ENCODE measurements around the gene RGL4. TPM values are rescaled to one million over a fixed set of nuclear protein-coding genes. Genes with fewer than 3 reads are reported as not detected.

RGL4 gene
- total and polyA plus RNA-seq, 2 experiments from 2014 or later, result 0.68 TPM; not detected in 1

GRCh38 chr22:23683545-23683944, 7.3 kb upstream of the RGL4 start:
- H4K20me1 ChIP-seq (ENCODE audit: insufficient read depth, poor library complexity, severe bottlenecking), result no peaks in the 10 kb centered on the region
- H3K36me3 ChIP-seq (replicated peaks; ENCODE audit: insufficient read depth, low read depth), result no peaks in the 10 kb centered on the region
- H3K4me3 ChIP-seq, result no peak overlapping the region
- TF ChIP-seq EZH2 (IDR thresholded peaks at IDR 0.05; ENCODE audit: borderline replicate concordance), result no peak
- no peak for TF ChIP-seq EZH2phosphoT487 (IDR thresholded peaks at IDR 0.05; ENCODE audit: low read depth, severe bottlenecking, unreplicated experiment)
- TF ChIP-seq CTCF (IDR thresholded peaks at IDR 0.05; ENCODE audit: poor library complexity), result no peak
- no peak overlapping the region for H2AFZ ChIP-seq
- no peak for DNase-seq (ENCODE audit: low spot score)
- no peaks in the 10 kb centered on the region for H3K9me3 ChIP-seq (ENCODE audit: low read depth)
- no peaks in the 10 kb centered on the region for H3K79me2 ChIP-seq
- no peaks in the 10 kb centered on the region for H3K9me2 ChIP-seq (replicated peaks; ENCODE audit: insufficient read depth)
- H3K27ac ChIP-seq, result no peak overlapping the region
- H3K27me3 ChIP-seq, result no peaks in the 10 kb centered on the region
- H3K4me1 ChIP-seq (ENCODE audit: insufficient read depth), result no peaks in the 10 kb centered on the region
- WGBS (ENCODE audit: low lambda C conversion rate, missing lambda C conversion rate), result 93% methylated on average over 8 of the region's 8 CpGs
- no peak overlapping the region for H3K4me2 ChIP-seq

GRCh38 chr22:23684026-23684425, 6.8 kb upstream of the RGL4 start:
- no peak overlapping the region for H3K27ac ChIP-seq
- TF ChIP-seq EZH2 (IDR thresholded peaks at IDR 0.05; ENCODE audit: borderline replicate concordance) (no peak), CTCF (IDR thresholded peaks at IDR 0.05; ENCODE audit: poor library complexity) (no peak), EZH2phosphoT487 (IDR thresholded peaks at IDR 0.05; ENCODE audit: low read depth, severe bottlenecking, unreplicated experiment) (no peak)
- H3K9me3 ChIP-seq (ENCODE audit: low read depth), result no peaks in the 10 kb centered on the region
- H2AFZ ChIP-seq, result no peak overlapping the region
- DNase-seq (ENCODE audit: low spot score), result no peak
- no peaks in the 10 kb centered on the region for H3K4me1 ChIP-seq (ENCODE audit: insufficient read depth)
- WGBS (ENCODE audit: low lambda C conversion rate, missing lambda C conversion rate), result 81% methylated on average over 6 of the region's 6 CpGs
- no peaks in the 10 kb centered on the region for H3K27me3 ChIP-seq
- no peaks in the 10 kb centered on the region for H3K9me2 ChIP-seq (replicated peaks; ENCODE audit: insufficient read depth)
- no peak overlapping the region for H3K4me3 ChIP-seq
- no peaks in the 10 kb centered on the region for H4K20me1 ChIP-seq (ENCODE audit: insufficient read depth, poor library complexity, severe bottlenecking)
- no peaks in the 10 kb centered on the region for H3K36me3 ChIP-seq (replicated peaks; ENCODE audit: insufficient read depth, low read depth)
- H3K4me2 ChIP-seq, result no peak overlapping the region
- no peaks in the 10 kb centered on the region for H3K79me2 ChIP-seq

- Histone ChIP-seq H3K9me3 (ENCODE audit: low read depth) (no peaks in the 10 kb centered on the region), H3K27ac (no peak overlapping the region), H3K9me2 (replicated peaks; ENCODE audit: insufficient read depth) (no peaks in the 10 kb centered on the region), H3K4me2 (no peak overlapping the region), H3K79me2 (no peaks in the 10 kb centered on the region), H3K36me3 (replicated peaks; ENCODE audit: insufficient read depth, low read depth) (no peaks in the 10 kb centered on the region), H3K4me1 (ENCODE audit: insufficient read depth) (no peaks in the 10 kb centered on the region), H4K20me1 (ENCODE audit: insufficient read depth, poor library complexity, severe bottlenecking) (no peaks in the 10 kb centered on the region), H3K27me3 (no peaks in the 10 kb centered on the region), H2AFZ (no peak overlapping the region), H3K4me3 (no peak overlapping the region)
- 88% methylated on average over 8 of the region's 8 CpGs for WGBS (ENCODE audit: low lambda C conversion rate, missing lambda C conversion rate)
- DNase-seq (ENCODE audit: low spot score), result no peak
- TF ChIP-seq EZH2phosphoT487 (IDR thresholded peaks at IDR 0.05; ENCODE audit: low read depth, severe bottlenecking, unreplicated experiment) (no peak), EZH2 (IDR thresholded peaks at IDR 0.05; ENCODE audit: borderline replicate concordance) (no peak), CTCF (IDR thresholded peaks at IDR 0.05; ENCODE audit: poor library complexity) (no peak)
Measured at GRCh38 chr22:23684561-23685031, 6.2 kb upstream of the RGL4 start.
